GM12878 (cell line): ENCODE data around the gene AIMP2. TPM values are rescaled to one million over a fixed set of nuclear protein-coding genes. Genes with fewer than 3 reads are reported as not detected.

Experiments used
- ATAC-seq: fragments of 200-7000 bp; cut with Tn5 transposase; 3 replicates; pipeline ENCODE4 v1.9.1; 2020; ENCODE audit warnings: mild to moderate bottlenecking, moderate library complexity
- BruUV-seq: library from RNA; stranded (reverse); fragments of 400-500 nt; replicated peaks from 2 replicates; lab custom pipeline; 2021; lab: Mats Ljungman, UMichigan
- CTCF ChIA-PET: fragments of 300-600 bp; sonication (Branson Sonifier 250); formaldehyde crosslinking; extraction: SDS; loops from one replicate; lab custom pipeline; 2021; ENCODE audit warnings: inconsistent platforms; lab: Yijun Ruan, JAX
- POLR2A ChIA-PET: fragments of 350-600 bp; formaldehyde crosslinking; extraction: SDS; loops from one replicate; lab custom pipeline; 2021; ENCODE audit warnings: inconsistent platforms; lab: Charles Lee
- RAD21 ChIA-PET: fragments of 300-600 bp; sonication (Branson Sonifier 250); formaldehyde crosslinking; loops from one replicate; lab custom pipeline; 2023; ENCODE audit warnings: antibody characterized with exemption; ENCODE audit not compliant: unreplicated experiment; lab: Charles Lee
- SMC1A ChIA-PET: fragments of 300-600 bp; sonication (Branson Sonifier 250); formaldehyde crosslinking; loops from one replicate; lab custom pipeline; 2023; ENCODE audit not compliant: unreplicated experiment, uncharacterized antibody; lab: Charles Lee
- DNase-seq: peaks from one replicate; pipeline ENCODE4 v3.0.0-alpha.2; 2011; ENCODE audit warnings: low read depth, low spot score
- FAIRE-seq: peaks from 3 replicates; lab custom pipeline; 2011; peaks lifted over from hg19 to GRCh38; lab: Jason Lieb, UNC
- H2AFZ ChIP-seq: 2 replicates; pipeline ENCODE4 v1.6.0; 2011; ENCODE audit warnings: low read depth, low read length, control low read depth; ENCODE audit not compliant: control insufficient read depth
- H3K27ac ChIP-seq: 2 replicates; pipeline ENCODE4 v1.5.1; 2011; ENCODE audit warnings: control low read depth; ENCODE audit not compliant: control insufficient read depth, insufficient read depth
- H3K27me3 ChIP-seq, 2 experiments: replicated peaks in 1 of 2; 2 replicates each; pipeline versions ENCODE4 v1.6.0 to v1.6.1; 2011; ENCODE audit warnings: low read length in 1 of 2; ENCODE audit not compliant: control insufficient read depth in 2 of 2, insufficient read depth in 2 of 2
- H3K36me3 ChIP-seq, 2 experiments: 2 replicates each; pipeline ENCODE4 v1.5.1; 2011; ENCODE audit warnings: low read length in 1 of 2; ENCODE audit not compliant: control insufficient read depth in 2 of 2, insufficient read depth in 2 of 2
- H3K4me1 ChIP-seq: 2 replicates; pipeline ENCODE4 v1.6.1; 2011; ENCODE audit warnings: mild to moderate bottlenecking, low read length, moderate library complexity, mixed read lengths; ENCODE audit not compliant: control insufficient read depth, insufficient read depth
- H3K4me2 ChIP-seq: 2 replicates; pipeline ENCODE4 v1.6.0; 2011; ENCODE audit warnings: control low read depth; ENCODE audit not compliant: control insufficient read depth, insufficient read depth
- H3K4me3 ChIP-seq: fragments of 200-600 bp; sonication (generic); 2 replicates; pipeline ENCODE4 v1.5.1; 2016
- H3K79me2 ChIP-seq: 2 replicates; pipeline ENCODE4 v1.6.0; 2011; ENCODE audit warnings: low read length; ENCODE audit not compliant: control insufficient read depth, insufficient read depth
- H3K9ac ChIP-seq: 2 replicates; pipeline ENCODE4 v1.8.0; 2011; ENCODE audit warnings: low read length, control low read depth, mixed read lengths; ENCODE audit not compliant: control insufficient read depth, insufficient read depth
- H3K9me3 ChIP-seq: replicated peaks from 3 replicates; pipeline ENCODE4 v1.5.1; 2011; ENCODE audit warnings: mild to moderate bottlenecking, low read length; ENCODE audit not compliant: control insufficient read depth, insufficient read depth
- H4K20me1 ChIP-seq: 2 replicates; pipeline ENCODE4 v1.6.0; 2011; ENCODE audit not compliant: control insufficient read depth, insufficient read depth
- ATF7 ChIP-seq: fragments of 450-650 bp; IDR thresholded peaks from 2 replicates; pipeline ENCODE4 v1.6.1; 2016; ENCODE audit warnings: low read depth, mild to moderate bottlenecking
- CHD1 ChIP-seq: IDR thresholded peaks from 2 replicates; pipeline ENCODE4 v1.6.1; 2012; ENCODE audit warnings: low read depth, low read length, improper control_type of control experiment
- FOXM1 ChIP-seq: IDR thresholded peaks from 2 replicates; pipeline ENCODE4 v1.6.1; 2012; ENCODE audit warnings: low read depth, mild to moderate bottlenecking, inconsistent platforms, low read length, moderate library complexity
- HDAC6 ChIP-seq: fragments of 200-600 bp; sonication (generic); IDR thresholded peaks from one replicate; pipeline ENCODE4 v1.8.0; 2017; ENCODE audit warnings: antibody characterized with exemption; ENCODE audit not compliant: unreplicated experiment
- JUNB ChIP-seq: IDR thresholded peaks from 2 replicates; pipeline ENCODE4 v1.6.1; 2016; ENCODE audit warnings: antibody characterized with exemption, mild to moderate bottlenecking
- MYB ChIP-seq: fragments of 150-350 bp; IDR thresholded peaks from 2 replicates; pipeline ENCODE4 v1.6.1; 2014; ENCODE audit warnings: mild to moderate bottlenecking, low read depth, low read length, borderline replicate concordance
- NFXL1 ChIP-seq: fragments of 450-650 bp; IDR thresholded peaks from 2 replicates; pipeline ENCODE4 v1.6.1; 2017; ENCODE audit warnings: antibody characterized with exemption, mild to moderate bottlenecking, borderline replicate concordance
- NRF1 ChIP-seq: conservative IDR thresholded peaks from 2 replicates; pipeline ENCODE4 v1.6.1; 2011; ENCODE audit warnings: mild to moderate bottlenecking, low read depth, low read length, improper control_type of control experiment
- POLR2A ChIP-seq: IDR thresholded peaks from 2 replicates; pipeline ENCODE4 v1.6.1; 2011; ENCODE audit warnings: low read depth, mild to moderate bottlenecking, low read length
- RB1 ChIP-seq: fragments of 450-650 bp; formaldehyde crosslinking; IDR thresholded peaks from 2 replicates; pipeline ENCODE4 v1.6.1; 2017; ENCODE audit warnings: mild to moderate bottlenecking, borderline replicate concordance
- RELB ChIP-seq: fragments of 450-650 bp; IDR thresholded peaks from 2 replicates; pipeline ENCODE4 v1.6.1; 2017; ENCODE audit warnings: low read depth, mild to moderate bottlenecking, moderate library complexity
- SMAD5 ChIP-seq: IDR thresholded peaks from 2 replicates; pipeline ENCODE4 v1.6.1; 2016; ENCODE audit warnings: antibody characterized with exemption, low read depth
- TCF3 ChIP-seq: IDR thresholded peaks from 2 replicates; pipeline ENCODE4 v1.6.1; 2012; ENCODE audit warnings: low read depth, mild to moderate bottlenecking, low read length, borderline replicate concordance; ENCODE audit not compliant: insufficient read depth
- USF2 ChIP-seq: IDR thresholded peaks from 2 replicates; pipeline ENCODE4 v1.6.1; 2011; ENCODE audit warnings: low read depth, low read length, improper control_type of control experiment, borderline replicate concordance
- ZBTB11 ChIP-seq: fragments of 450-650 bp; formaldehyde crosslinking; IDR thresholded peaks from 2 replicates; pipeline ENCODE4 v1.5.0; 2022; ENCODE audit warnings: mild to moderate bottlenecking, missing genetic modification characterization
- ZNF622 ChIP-seq: fragments of 450-650 bp; IDR thresholded peaks from 2 replicates; pipeline ENCODE4 v1.6.1; 2017; ENCODE audit warnings: mild to moderate bottlenecking, inconsistent platforms
- WGBS: methylation state at CpG from one replicate; pipeline ENCODE4 v1.1.6; 2016; ENCODE audit warnings: low lambda C conversion rate; ENCODE audit not compliant: insufficient replicate concordance, insufficient coverage; ENCODE audit errors: missing lambda C conversion rate; 5-methylcytosine and 5-hydroxymethylcytosine counted together
- in situ Hi-C: fragments of 300-500 bp; cut with MboI; formaldehyde crosslinking; loops from 9 replicates; pipeline ENCODE4 v1.14.3; 2018; ENCODE audit warnings: mixed read lengths
- intact Hi-C: fragments of 100-400 bp; cut with micrococcal nuclease; formaldehyde crosslinking; loops from one replicate; pipeline ENCODE4 v1.14.2; 2022; ENCODE audit not compliant: unreplicated experiment
- polyA plus RNA-seq, 11 experiments: library from polyadenylated mRNA; depleted of rRNA in 4 of 11; unstranded in 6 of 11; stranded (reverse) in 5 of 11; fragments of >200 nt; fragmentation: Nextera tagmentation in 4 of 11; fragmentation: Illumina TruSeq in 1 of 11; extraction: Ambion mirVana in 4 of 11; extraction: Trizol in 1 of 11; gene quantifications; 1 replicate in 1 of 11; 2 replicates in 10 of 11; pipeline versions ENCODE4 v1.2.1 to v1.2.3, GENCODE V29; 2011 to 2016; ENCODE audit warnings: inconsistent platforms in 2 of 11, missing spikeins in 2 of 11, low read depth in 1 of 11
- total RNA-seq, 4 experiments: library from RNA; depleted of rRNA in 3 of 4; stranded (reverse); fragments of >200 nt in 3 of 4; fragmentation: Illumina TruSeq in 1 of 4; extraction: Trizol in 1 of 4; gene quantifications; 2 replicates each; pipeline versions ENCODE4 v1.2.1 to v1.2.3, GENCODE V29; 2013 to 2021
- TF ChIP-seq, protein P1 (sequence below): fragments of 150-350 bp; IDR thresholded peaks from 2 replicates; pipeline ENCODE4 v1.6.1; 2016; ENCODE audit warnings: low read depth, low read length

AIMP2 gene
- total and polyA plus RNA-seq, 10 of the 15 experiments (the other 5 are each of a cell fraction or from before 2014, with no cell fraction given), result 46.7 to 130 (median 70.5) TPM

DNA sequence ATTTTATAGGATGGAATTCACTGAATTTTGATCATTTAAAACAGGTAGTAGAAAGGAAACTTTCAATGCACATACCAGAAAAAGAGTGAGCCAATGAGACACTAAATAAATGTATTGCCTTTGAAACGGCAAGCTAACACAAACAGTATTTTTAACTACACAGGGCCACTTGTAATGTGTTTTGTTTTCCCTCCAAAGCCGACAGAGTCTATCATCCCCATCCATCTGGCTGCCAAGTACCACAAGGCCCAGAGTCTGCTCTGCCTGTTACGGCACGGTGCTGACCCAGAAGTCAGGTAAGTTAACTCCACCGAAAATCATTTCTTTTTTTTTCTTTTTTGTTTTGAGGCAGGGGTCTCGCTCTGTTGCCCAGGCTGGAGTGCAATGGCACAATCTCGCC lies 23.6 kb downstream of the AIMP2 start:
- in situ Hi-C loops, result no loop called here
- no peak overlapping the region for H2AFZ ChIP-seq
- ATAC-seq (no peak), DNase-seq (no peak), FAIRE-seq (no peak)
- 81% methylated on average over 7 of the region's 7 CpGs for WGBS
- no peaks in the 10 kb centered on the region for H3K4me1 ChIP-seq
- H4K20me1 ChIP-seq, result no peaks in the 10 kb centered on the region
- BruUV-seq, result no TSS peak
- ChIA-PET CTCF (no interaction called here), POLR2A (interaction anchor here (0.5 to 0.6 kb wide), 3 partner anchors 11 to 349 kb away, joined by 3 to 8 read pairs (median 3); no protein-coding TSS in a partner anchor), SMC1A (no interaction called here), RAD21 (no interaction called here)
- no peaks in the 10 kb centered on the region for H3K79me2 ChIP-seq
- peaks cover 5 to 11% of the 10 kb centered on the region in 2 experiments for H3K36me3 ChIP-seq
- H3K4me2 ChIP-seq, result no peak overlapping the region
- H3K27me3 ChIP-seq, result no peaks in the 10 kb centered on the region
- intact Hi-C loops, result no loop called here
- no peaks in the 10 kb centered on the region for H3K9me3 ChIP-seq
- no peak overlapping the region for H3K27ac ChIP-seq
- H3K4me3 ChIP-seq, result no peak overlapping the region
- no peak overlapping the region for H3K9ac ChIP-seq
- no peak for TF ChIP-seq ZBTB11 (CRISPR knock-in tag)
- no peak for TF ChIP-seq TCF3
- no peak for TF ChIP-seq HDAC6
- no peak for TF ChIP-seq MYB
- TF ChIP-seq NRF1, result no peak
- no peak for TF ChIP-seq SMAD5
- TF ChIP-seq ATF7, result no peak
- no peak for TF ChIP-seq ZNF622
- TF ChIP-seq, protein P1, sequence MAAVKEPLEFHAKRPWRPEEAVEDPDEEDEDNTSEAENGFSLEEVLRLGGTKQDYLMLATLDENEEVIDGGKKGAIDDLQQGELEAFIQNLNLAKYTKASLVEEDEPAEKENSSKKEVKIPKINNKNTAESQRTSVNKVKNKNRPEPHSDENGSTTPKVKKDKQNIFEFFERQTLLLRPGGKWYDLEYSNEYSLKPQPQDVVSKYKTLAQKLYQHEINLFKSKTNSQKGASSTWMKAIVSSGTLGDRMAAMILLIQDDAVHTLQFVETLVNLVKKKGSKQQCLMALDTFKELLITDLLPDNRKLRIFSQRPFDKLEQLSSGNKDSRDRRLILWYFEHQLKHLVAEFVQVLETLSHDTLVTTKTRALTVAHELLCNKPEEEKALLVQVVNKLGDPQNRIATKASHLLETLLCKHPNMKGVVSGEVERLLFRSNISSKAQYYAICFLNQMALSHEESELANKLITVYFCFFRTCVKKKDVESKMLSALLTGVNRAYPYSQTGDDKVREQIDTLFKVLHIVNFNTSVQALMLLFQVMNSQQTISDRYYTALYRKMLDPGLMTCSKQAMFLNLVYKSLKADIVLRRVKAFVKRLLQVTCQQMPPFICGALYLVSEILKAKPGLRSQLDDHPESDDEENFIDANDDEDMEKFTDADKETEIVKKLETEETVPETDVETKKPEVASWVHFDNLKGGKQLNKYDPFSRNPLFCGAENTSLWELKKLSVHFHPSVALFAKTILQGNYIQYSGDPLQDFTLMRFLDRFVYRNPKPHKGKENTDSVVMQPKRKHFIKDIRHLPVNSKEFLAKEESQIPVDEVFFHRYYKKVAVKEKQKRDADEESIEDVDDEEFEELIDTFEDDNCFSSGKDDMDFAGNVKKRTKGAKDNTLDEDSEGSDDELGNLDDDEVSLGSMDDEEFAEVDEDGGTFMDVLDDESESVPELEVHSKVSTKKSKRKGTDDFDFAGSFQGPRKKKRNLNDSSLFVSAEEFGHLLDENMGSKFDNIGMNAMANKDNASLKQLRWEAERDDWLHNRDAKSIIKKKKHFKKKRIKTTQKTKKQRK, result no peak
- TF ChIP-seq RB1, result no peak
- no peak for TF ChIP-seq NFXL1
- no peak for TF ChIP-seq POLR2A
- no peak for TF ChIP-seq USF2
- no peak for TF ChIP-seq CHD1
- TF ChIP-seq JUNB, result no peak
- no peak for TF ChIP-seq FOXM1
- no peak for TF ChIP-seq RELB
